Measurements from ENCODE around the gene LRRC15.

- TF ChIP-seq CTCF (IDR thresholded peaks at IDR 0.05; ENCODE audit: poor library complexity) (no peak), EZH2phosphoT487 (IDR thresholded peaks at IDR 0.05; ENCODE audit: low read depth, severe bottlenecking, unreplicated experiment) (no peak)
Observed at GRCh38 chr3:194322678-194323211, 46.8 kb downstream of the LRRC15 start.

All from hepatocyte (in vitro differentiated cells).